Brain microvascular endothelial cell (primary cell): ENCODE results near the gene RMI2.

ENCODE experiments used
- DNase-seq: peaks from one replicate; pipeline ENCODE4 v3.0.0-alpha.2; 2020
- H3K27ac ChIP-seq: fragments of 250-450 bp; sonication (Bioruptor Pico); 2 replicates; pipeline ENCODE4 v1.5.1; 2020; ENCODE audit warnings: mild to moderate bottlenecking, moderate library complexity
- H3K27me3 ChIP-seq: fragments of 250-450 bp; sonication (Bioruptor Pico); replicated peaks from 2 replicates; pipeline ENCODE4 v1.5.1; 2020; ENCODE audit warnings: mild to moderate bottlenecking
- H3K36me3 ChIP-seq: fragments of 250-450 bp; sonication (Bioruptor Pico); replicated peaks from 2 replicates; pipeline ENCODE4 v1.5.1; 2020; ENCODE audit warnings: mild to moderate bottlenecking
- H3K4me3 ChIP-seq: 2 replicates; pipeline ENCODE4 v1.5.1; 2011; ENCODE audit warnings: low read depth, mild to moderate bottlenecking, control low read depth, low read length, moderate library complexity
- in situ Hi-C: cut with HindIII; loops from 2 replicates; pipeline ENCODE4 v1.10.0; 2017; ENCODE audit warnings: low sequenced_read_pairs, low pct_ligation_motif_present
- TF ChIP-seq, protein P1 (sequence below): IDR thresholded peaks from 2 replicates; pipeline ENCODE4 v1.5.1; 2011; ENCODE audit warnings: low read depth, mild to moderate bottlenecking, moderate library complexity, low read length, control low read depth, inconsistent platforms; ENCODE audit errors: missing control alignments

The RMI2 gene

DNA sequence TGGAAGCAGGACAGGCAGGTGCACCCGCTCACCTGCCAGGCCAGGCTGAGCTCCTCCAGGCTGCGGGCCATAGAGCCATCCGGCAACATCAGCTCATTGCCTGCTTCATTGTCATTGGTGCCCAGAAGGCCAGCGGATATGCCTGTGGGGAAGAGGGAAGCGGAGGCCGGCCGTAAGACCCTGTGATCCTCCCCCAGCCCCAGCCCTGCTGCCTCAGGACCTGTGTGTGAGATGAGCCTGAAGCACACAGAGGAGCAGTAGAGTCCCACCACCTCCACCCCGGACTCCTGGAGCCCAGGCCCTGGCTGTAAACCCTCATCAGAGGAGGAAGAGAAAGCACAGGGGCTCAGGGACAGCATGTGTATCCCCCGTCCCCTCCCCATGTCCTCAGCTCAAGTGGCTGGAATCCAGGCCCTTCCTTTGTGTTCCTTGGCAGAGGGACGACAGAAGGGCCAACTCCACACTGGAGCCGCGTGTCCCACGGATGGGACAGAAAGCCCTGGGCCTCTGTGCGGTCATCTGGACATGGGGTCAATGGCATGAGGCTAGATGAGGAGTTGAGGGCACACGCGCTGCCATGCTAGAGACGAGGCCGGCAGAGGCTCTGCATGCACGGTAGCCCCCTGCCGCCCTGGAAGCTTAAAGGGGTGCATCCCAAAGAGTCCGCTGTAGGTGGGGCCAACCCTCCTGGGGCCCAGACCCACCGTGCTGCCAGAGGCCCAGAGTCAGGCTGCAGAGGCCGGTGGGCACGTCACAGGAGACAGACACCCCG is 39.1 kb downstream of the RMI2 start:
- Histone ChIP-seq H3K4me3 (no peak overlapping the region), H3K27ac (no peak overlapping the region), H3K36me3 (no peaks in the 10 kb centered on the region), H3K27me3 (peaks cover 3% of the 10 kb centered on the region)
- in situ Hi-C loops = no loop called here
- TF ChIP-seq, protein P1, sequence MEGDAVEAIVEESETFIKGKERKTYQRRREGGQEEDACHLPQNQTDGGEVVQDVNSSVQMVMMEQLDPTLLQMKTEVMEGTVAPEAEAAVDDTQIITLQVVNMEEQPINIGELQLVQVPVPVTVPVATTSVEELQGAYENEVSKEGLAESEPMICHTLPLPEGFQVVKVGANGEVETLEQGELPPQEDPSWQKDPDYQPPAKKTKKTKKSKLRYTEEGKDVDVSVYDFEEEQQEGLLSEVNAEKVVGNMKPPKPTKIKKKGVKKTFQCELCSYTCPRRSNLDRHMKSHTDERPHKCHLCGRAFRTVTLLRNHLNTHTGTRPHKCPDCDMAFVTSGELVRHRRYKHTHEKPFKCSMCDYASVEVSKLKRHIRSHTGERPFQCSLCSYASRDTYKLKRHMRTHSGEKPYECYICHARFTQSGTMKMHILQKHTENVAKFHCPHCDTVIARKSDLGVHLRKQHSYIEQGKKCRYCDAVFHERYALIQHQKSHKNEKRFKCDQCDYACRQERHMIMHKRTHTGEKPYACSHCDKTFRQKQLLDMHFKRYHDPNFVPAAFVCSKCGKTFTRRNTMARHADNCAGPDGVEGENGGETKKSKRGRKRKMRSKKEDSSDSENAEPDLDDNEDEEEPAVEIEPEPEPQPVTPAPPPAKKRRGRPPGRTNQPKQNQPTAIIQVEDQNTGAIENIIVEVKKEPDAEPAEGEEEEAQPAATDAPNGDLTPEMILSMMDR = no peak
- DNase-seq = no peak

DNA sequence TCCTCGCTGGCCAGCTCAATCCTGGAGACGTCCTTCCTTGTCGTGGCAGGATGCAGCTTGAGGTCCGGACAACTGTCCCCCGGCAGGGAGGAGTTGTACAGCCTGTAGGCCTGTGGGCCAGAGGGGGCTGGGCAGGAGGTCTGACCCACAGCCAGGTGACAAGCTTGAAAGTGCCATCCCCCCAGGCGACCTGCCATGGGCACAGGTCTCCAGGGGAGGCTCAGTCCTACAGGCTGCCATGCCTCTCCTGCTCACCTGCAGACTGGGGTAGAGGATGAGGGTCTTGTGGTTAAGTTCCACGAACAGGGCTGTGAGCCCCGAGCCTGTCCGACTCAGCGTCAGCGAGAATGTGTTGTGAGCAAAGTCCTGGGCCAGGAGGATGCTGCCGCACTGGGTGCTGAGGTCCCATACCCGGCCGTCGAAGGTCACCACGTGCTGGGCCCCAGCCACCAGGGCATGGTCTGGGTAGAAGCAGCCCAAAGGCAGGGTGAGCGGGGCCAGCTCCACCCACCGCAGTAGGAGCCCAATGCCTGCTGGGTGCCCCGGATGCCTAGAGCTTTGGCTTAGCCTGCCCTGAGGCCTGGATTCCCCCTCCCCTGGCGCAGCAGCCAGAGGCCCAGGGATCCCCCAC is 39.8 kb downstream of the RMI2 start:
- Histone ChIP-seq H3K27me3 (peaks cover 3% of the 10 kb centered on the region), H3K36me3 (no peaks in the 10 kb centered on the region), H3K27ac (no peak overlapping the region), H3K4me3 (no peak overlapping the region)
- in situ Hi-C loops = no loop called here
- DNase-seq = no peak
- TF ChIP-seq, protein P1 = no peak

DNA sequence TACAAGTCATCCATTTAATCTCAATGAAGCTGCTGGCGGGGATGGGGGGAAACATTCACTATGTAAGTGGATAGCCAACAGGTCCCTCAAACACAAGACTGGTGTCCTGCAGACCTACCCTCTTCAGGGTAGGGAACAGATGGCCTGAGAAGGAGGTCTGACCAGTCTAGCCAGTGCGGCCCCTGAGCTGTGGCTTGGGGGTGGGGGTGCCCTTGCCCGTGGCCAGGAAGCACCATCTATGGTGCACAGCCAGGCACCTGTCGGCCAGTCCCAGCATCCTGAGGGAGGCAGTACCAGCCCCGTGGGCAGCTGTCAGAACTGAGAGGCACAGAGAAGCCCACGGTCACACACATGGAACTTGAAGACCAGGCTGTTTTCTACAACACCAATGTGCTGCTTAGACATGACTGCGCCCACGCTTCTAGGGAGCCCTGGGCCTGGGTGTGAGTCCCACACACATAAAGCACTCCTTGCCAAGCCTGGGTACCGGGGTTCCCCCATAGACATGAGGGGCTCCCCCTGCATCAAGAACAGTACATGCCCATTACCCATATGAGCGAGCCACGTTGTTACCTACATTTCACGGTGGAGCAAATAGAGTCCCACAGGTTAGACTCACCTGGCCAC is 40.9 kb downstream of the RMI2 start:
- TF ChIP-seq, protein P1 = no peak
- DNase-seq = no peak
- Histone ChIP-seq H3K4me3 (no peak overlapping the region), H3K27me3 (peaks cover 3% of the 10 kb centered on the region), H3K27ac (no peak overlapping the region), H3K36me3 (no peaks in the 10 kb centered on the region)
- in situ Hi-C loops = no loop called here

DNA sequence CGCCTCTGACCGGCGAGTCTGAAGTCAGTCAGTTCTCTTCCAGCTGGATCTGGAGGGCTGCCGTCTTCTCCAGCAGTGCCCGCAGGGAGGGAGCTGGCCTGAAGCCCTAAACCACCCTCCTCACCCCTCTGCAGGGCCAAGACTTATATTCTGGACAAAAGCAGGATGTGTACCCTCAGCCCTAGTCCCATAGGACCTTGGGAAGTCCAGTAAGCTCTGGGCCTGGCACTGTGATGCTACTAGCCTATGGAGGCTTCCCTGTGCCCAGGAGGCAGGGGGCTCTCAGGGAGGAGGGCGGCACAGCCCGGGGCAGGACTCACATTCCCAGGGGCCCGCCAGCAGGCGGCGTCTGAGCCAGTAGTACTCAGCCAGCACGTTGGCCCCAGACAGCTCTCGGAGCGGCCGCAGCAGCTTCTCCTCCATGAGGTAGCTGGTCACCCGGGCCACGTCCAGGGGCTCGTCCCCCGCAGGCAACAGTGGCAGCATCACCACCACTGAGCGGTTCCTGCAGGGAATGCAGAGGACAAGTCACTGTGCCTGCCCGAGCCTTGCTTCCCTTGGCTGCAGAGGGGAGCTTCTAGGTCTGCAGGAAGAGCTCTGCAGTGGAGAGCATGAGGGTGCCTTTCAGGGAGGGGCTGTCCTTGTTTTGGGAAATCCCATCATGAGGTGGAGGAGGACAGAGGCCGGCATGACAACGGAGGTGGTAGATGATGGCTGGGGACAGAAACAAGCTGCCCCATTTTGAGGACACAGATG is 41.7 kb downstream of the RMI2 start:
- in situ Hi-C loops = no loop called here
- TF ChIP-seq, protein P1 = peak; percentile 82
- peaks cover 3% of the 10 kb centered on the region for H3K27me3 ChIP-seq

DNA sequence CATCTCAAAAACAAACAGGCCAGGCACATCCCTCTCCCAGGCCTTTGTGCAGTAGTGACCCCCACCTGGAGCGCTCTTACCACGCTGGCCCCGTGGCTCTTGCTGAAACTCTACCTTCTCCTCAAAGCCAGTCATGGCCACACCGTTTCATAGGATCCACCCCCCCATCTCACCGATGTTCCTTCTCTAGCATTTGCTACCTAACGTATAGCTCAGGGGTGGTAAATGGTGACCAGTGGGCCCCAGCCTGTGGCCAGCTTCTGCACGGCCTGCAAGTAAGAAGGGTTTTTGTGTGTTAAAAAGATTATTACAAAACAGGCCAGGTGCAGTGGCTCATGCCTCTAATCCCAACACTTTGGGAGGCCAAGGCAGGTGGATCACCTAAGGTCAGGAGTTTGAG is 43.8 kb downstream of the RMI2 start:
- no peak for DNase-seq
- Histone ChIP-seq H3K36me3 (no peaks in the 10 kb centered on the region), H3K27ac (no peak overlapping the region), H3K27me3 (peaks cover 3% of the 10 kb centered on the region), H3K4me3 (no peak overlapping the region)
- in situ Hi-C loops = no loop called here
- TF ChIP-seq, protein P1 = no peak

More for the DNA sequence above, 41.7 kb downstream of the RMI2 start:
- H3K36me3 ChIP-seq = no peaks in the 10 kb centered on the region
- DNase-seq = peak; percentile 43
- no peak overlapping the region for H3K27ac ChIP-seq
- H3K4me3 ChIP-seq = no peak overlapping the region
